Breast epithelium (tissue), 4 donors: Measurements from ENCODE around the gene FUCA2. TPM values are rescaled to one million over a fixed set of nuclear protein-coding genes. Genes with fewer than 3 reads are reported as not detected.
A peak's percentile ranks its signal among the peaks of the same experiment; 100 is the strongest.

ENCODE experiments used
- DNase-seq, 2 donors: peaks; one replicate each; pipeline ENCODE4 v3.0.0-alpha.2; 2019; ENCODE audit warnings: low spot score in 2 of 2
- H3K27ac ChIP-seq, 2 donors: fragments of 200-600 bp; sonication (generic) in 1 of 2; one replicate each; pipeline ENCODE4 v1.5.1; 2016 to 2019; ENCODE audit warnings: mild to moderate bottlenecking in 1 of 2
- H3K27me3 ChIP-seq, 2 donors: fragments of 200-600 bp; sonication (generic) in 1 of 2; one replicate each; pipeline versions ENCODE4 v1.5.1 to v1.6.0; 2017 to 2019; ENCODE audit warnings: control low read depth in 1 of 2, mild to moderate bottlenecking in 1 of 2
- H3K36me3 ChIP-seq: fragments of 200-600 bp; one replicate; pipeline ENCODE4 v1.5.1; 2019
- H3K4me1 ChIP-seq, 2 donors: fragments of 200-600 bp; sonication (generic); one replicate each; pipeline ENCODE4 v1.5.1; 2016 to 2019; ENCODE audit warnings: control low read depth in 1 of 2
- H3K4me3 ChIP-seq, 3 donors: fragments of 200-600 bp; sonication (generic); 1 replicate in 2 of 3; 2 replicates in 1 of 3; pipeline ENCODE4 v1.5.1; 2016 to 2019; ENCODE audit warnings: mild to moderate bottlenecking in 3 of 3, moderate library complexity in 2 of 3
- H3K9me3 ChIP-seq, 2 donors: fragments of 200-600 bp; sonication (generic) in 1 of 2; one replicate each; pipeline ENCODE4 v1.5.1; 2016 to 2019; ENCODE audit warnings: control low read depth in 1 of 2
- CTCF ChIP-seq, 3 donors: fragments of 450-650 bp; IDR thresholded peaks; one replicate each; pipeline ENCODE4 v1.5.1; 2016 to 2017; ENCODE audit warnings: antibody characterized with exemption in 3 of 3, mild to moderate bottlenecking in 3 of 3, moderate library complexity in 3 of 3
- POLR2A ChIP-seq: fragments of 450-650 bp; IDR thresholded peaks from one replicate; pipeline ENCODE4 v1.6.1; 2016; ENCODE audit warnings: antibody characterized with exemption, mild to moderate bottlenecking, moderate library complexity
- POLR2AphosphoS5 ChIP-seq, 3 donors: sonication (generic); formaldehyde crosslinking; IDR thresholded peaks; one replicate each; pipeline ENCODE4 v1.6.1; 2017; ENCODE audit warnings: antibody characterized with exemption in 3 of 3
- intact Hi-C: fragments of 100-400 bp; cut with DNase I; formaldehyde crosslinking; loops from one replicate; pipeline ENCODE4 v1.15.1; 2023; ENCODE audit warnings: low total_unique reads
- total RNA-seq, 3 donors: library from RNA; depleted of rRNA; stranded (reverse); fragments of >200 nt; gene quantifications; one replicate each; pipeline ENCODE4 v1.1.0, GENCODE V29; 2016

The FUCA2 gene
- total RNA-seq, result 10 to 100 TPM; 21.3 to 48.2 (median 25.6) TPM

GRCh38 chr6:143510991-143511891, at the start of gene FUCA2:
FUCA2 (minus strand) TSS chr6:143511720; CDS start chr6:143511634, 86 bp downstream.
- intact Hi-C loops, result no loop called here
- H3K4me1 ChIP-seq, result no peaks in the 10 kb centered on the region
- peak; percentile 48 for TF ChIP-seq POLR2A
- TF ChIP-seq CTCF (IDR thresholded peaks at IDR 0.05), result no peak
- TF ChIP-seq POLR2AphosphoS5 (IDR thresholded peaks at IDR 0.05), result peak; percentile 52 to 58 (median 56)
- no peaks in the 10 kb centered on the region for H3K36me3 ChIP-seq
- DNase-seq, result peak; percentile 67 to 85
- H3K4me3 ChIP-seq, result peak within 1 kb of the TSS; percentile 69 to 85 (median 78)
- peak within 1 kb of the TSS; percentile 80 to 89 for H3K27ac ChIP-seq
- H3K9me3 ChIP-seq, result no peaks in the 10 kb centered on the region
- H3K27me3 ChIP-seq, result no peaks in the 10 kb centered on the region

GRCh38 chr6:143561105-143561704, 49.7 kb upstream of the FUCA2 start:
- Histone ChIP-seq H3K4me1 (no peaks in the 10 kb centered on the region), H3K27ac (no peak overlapping the region), H3K27me3 (no peaks in the 10 kb centered on the region), H3K9me3 (no peaks in the 10 kb centered on the region), H3K4me3 (no peak overlapping the region), H3K36me3 (no peaks in the 10 kb centered on the region)
- intact Hi-C loops, result no loop called here
- no peak for TF ChIP-seq POLR2A
- TF ChIP-seq CTCF (IDR thresholded peaks at IDR 0.05), result no peak
- no peak for TF ChIP-seq POLR2AphosphoS5 (IDR thresholded peaks at IDR 0.05)
- no peak for DNase-seq

GRCh38 chr6:143559051-143559660, 47.6 kb upstream of the FUCA2 start:
- Histone ChIP-seq H3K9me3 (no peaks in the 10 kb centered on the region), H3K36me3 (no peaks in the 10 kb centered on the region), H3K4me1 (no peaks in the 10 kb centered on the region), H3K27me3 (no peaks in the 10 kb centered on the region), H3K4me3 (no peak overlapping the region), H3K27ac (no peak overlapping the region)
- TF ChIP-seq CTCF (IDR thresholded peaks at IDR 0.05) (no peak), POLR2A (no peak), POLR2AphosphoS5 (IDR thresholded peaks at IDR 0.05) (no peak)
- no peak for DNase-seq
- intact Hi-C loops, result no loop called here

GRCh38 chr6:143556529-143556928, 45.0 kb upstream of the FUCA2 start:
- Histone ChIP-seq H3K9me3 (no peaks in the 10 kb centered on the region), H3K4me3 (no peak overlapping the region), H3K27ac (no peak overlapping the region), H3K4me1 (no peaks in the 10 kb centered on the region), H3K36me3 (no peaks in the 10 kb centered on the region), H3K27me3 (no peaks in the 10 kb centered on the region)
- TF ChIP-seq POLR2A (no peak), POLR2AphosphoS5 (IDR thresholded peaks at IDR 0.05) (no peak), CTCF (IDR thresholded peaks at IDR 0.05) (no peak)
- no peak for DNase-seq
- intact Hi-C loops, result no loop called here

- intact Hi-C loops, result no loop called here
- H3K4me1 ChIP-seq, result no peaks in the 10 kb centered on the region
- H3K27me3 ChIP-seq, result no peaks in the 10 kb centered on the region
- no peak for TF ChIP-seq POLR2AphosphoS5 (IDR thresholded peaks at IDR 0.05)
- TF ChIP-seq CTCF (IDR thresholded peaks at IDR 0.05), result no peak
- no peak for TF ChIP-seq POLR2A
- DNase-seq, result no peak
- no peak overlapping the region for H3K4me3 ChIP-seq
- no peaks in the 10 kb centered on the region for H3K9me3 ChIP-seq
- no peak overlapping the region for H3K27ac ChIP-seq
- no peaks in the 10 kb centered on the region for H3K36me3 ChIP-seq
Observed at GRCh38 chr6:143555582-143555981, 44.1 kb upstream of the FUCA2 start.
